Prostate gland (tissue), 2 donors: ENCODE results near the gene TMEM41A. TPM values are rescaled to one million over a fixed set of nuclear protein-coding genes. Genes with fewer than 3 reads are reported as not detected.

Source experiments
- DNase-seq: peaks from one replicate; pipeline ENCODE4 v3.0.0-alpha.2; 2019; ENCODE audit warnings: low spot score
- H3K27ac ChIP-seq, 2 donors: fragments of 200-600 bp; sonication (generic); 2 replicates each; pipeline ENCODE4 v1.5.1; 2017 to 2019
- H3K27me3 ChIP-seq: fragments of 200-600 bp; sonication (generic); replicated peaks from 2 replicates; pipeline ENCODE4 v1.5.1; 2019; ENCODE audit not compliant: insufficient read depth
- H3K36me3 ChIP-seq, 2 donors: fragments of 200-600 bp; sonication (generic); 1 replicate in 1 of 2; 2 replicates in 1 of 2; pipeline versions ENCODE4 v1.5.1 to v1.8.1; 2017 to 2019
- H3K4me1 ChIP-seq: fragments of 200-600 bp; sonication (generic); replicated peaks from 2 replicates; pipeline ENCODE4 v1.5.1; 2019
- H3K4me3 ChIP-seq, 2 donors: fragments of 200-600 bp; sonication (generic); 2 replicates each; pipeline ENCODE4 v1.5.1; 2017 to 2019
- H3K9me3 ChIP-seq: fragments of 200-600 bp; sonication (generic); 2 replicates; pipeline ENCODE4 v1.5.1; 2017
- POLR2A ChIP-seq: fragments of 450-650 bp; IDR thresholded peaks from one replicate; pipeline ENCODE4 v1.6.1; 2016; ENCODE audit warnings: antibody characterized with exemption, mild to moderate bottlenecking
- POLR2AphosphoS5 ChIP-seq: sonication (generic); formaldehyde crosslinking; IDR thresholded peaks from one replicate; pipeline ENCODE4 v1.6.1; 2017; ENCODE audit warnings: antibody characterized with exemption
- WGBS: methylation state at CpG from one replicate; pipeline ENCODE4 v1.1.5; 2018; 5-methylcytosine and 5-hydroxymethylcytosine counted together
- intact Hi-C: fragments of 100-400 bp; cut with DNase I; formaldehyde crosslinking; loops from one replicate; pipeline ENCODE4 v1.14.2; 2022
- total RNA-seq, 2 donors: library from RNA; depleted of rRNA; stranded (reverse); fragments of >200 nt; gene quantifications; one replicate each; pipeline ENCODE4 v1.1.0, GENCODE V29; 2016
- TF ChIP-seq, protein P1 (sequence below), 4 experiments: fragments of 200-600 bp in 2 of 4; fragments of 450-650 bp in 2 of 4; sonication (generic) in 2 of 4; IDR thresholded peaks; 1 replicate in 3 of 4; 2 replicates in 1 of 4; pipeline ENCODE4 v1.5.1; 2016 to 2019; ENCODE audit warnings: antibody characterized with exemption in 4 of 4, mild to moderate bottlenecking in 2 of 4, moderate library complexity in 2 of 4

TMEM41A gene
- 10 to 100 TPM; 16.4 to 24.5 TPM for total RNA-seq

DNA sequence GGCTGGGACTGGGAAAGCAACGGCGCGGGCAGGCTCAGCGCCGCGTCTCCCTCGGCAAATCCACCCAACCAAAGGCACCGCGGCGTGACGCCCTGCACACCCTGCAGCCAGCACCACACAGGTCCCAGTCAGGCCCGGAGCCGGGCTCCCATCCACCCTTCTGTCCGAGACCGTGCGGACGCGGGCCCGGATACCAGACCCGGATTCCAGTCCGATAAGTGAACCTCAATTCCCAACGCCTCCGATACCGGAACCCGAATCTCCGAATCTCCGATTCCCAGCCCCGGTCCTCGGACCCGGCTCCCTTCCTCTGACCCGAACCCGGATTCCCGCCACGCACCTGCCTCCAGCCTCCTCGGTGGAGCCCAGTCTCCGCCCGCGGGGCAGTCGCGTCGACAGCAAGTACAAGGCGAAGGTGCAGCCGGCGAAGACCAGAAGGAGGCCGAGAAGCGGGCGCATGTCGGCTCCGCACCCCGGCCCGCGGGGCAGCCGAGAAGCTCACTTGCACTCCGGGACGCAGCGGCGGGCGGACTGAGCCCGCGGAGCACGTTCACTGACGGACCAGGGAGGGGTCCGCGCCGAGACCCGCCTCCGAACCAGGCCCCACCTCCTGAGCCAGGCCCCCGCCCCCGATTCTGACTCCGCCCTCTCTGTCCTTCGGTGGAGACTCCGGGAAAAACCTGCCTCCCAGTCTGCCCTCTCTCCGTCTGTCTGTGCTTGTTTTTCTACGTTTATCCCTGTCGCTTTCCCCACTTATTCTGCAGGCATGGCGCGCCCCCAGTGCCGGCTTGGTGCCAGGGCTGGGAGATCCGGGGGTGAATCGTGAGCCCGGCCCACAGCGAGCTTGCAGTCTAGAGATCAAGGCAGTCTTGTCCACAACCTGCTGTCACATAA is at the start of gene TMEM41A:
Gene TMEM41A (minus strand): TSS at position 533 of the 894 bp plus-strand sequence. CDS start 74 bp downstream, at position 459.
- Histone ChIP-seq H3K9me3 (no peaks in the 10 kb centered on the region), H3K4me3 (peak within 1 kb of the TSS; percentile 90), H3K4me1 (no peaks in the 10 kb centered on the region), H3K36me3 (peaks cover 0 to 3% of the 10 kb centered on the region in 2 donors), H3K27me3 (no peaks in the 10 kb centered on the region), H3K27ac (peak within 1 kb of the TSS; percentile 86 to 95)
- peak; percentile 96 for TF ChIP-seq POLR2AphosphoS5
- TF ChIP-seq, protein P1, sequence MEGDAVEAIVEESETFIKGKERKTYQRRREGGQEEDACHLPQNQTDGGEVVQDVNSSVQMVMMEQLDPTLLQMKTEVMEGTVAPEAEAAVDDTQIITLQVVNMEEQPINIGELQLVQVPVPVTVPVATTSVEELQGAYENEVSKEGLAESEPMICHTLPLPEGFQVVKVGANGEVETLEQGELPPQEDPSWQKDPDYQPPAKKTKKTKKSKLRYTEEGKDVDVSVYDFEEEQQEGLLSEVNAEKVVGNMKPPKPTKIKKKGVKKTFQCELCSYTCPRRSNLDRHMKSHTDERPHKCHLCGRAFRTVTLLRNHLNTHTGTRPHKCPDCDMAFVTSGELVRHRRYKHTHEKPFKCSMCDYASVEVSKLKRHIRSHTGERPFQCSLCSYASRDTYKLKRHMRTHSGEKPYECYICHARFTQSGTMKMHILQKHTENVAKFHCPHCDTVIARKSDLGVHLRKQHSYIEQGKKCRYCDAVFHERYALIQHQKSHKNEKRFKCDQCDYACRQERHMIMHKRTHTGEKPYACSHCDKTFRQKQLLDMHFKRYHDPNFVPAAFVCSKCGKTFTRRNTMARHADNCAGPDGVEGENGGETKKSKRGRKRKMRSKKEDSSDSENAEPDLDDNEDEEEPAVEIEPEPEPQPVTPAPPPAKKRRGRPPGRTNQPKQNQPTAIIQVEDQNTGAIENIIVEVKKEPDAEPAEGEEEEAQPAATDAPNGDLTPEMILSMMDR (IDR thresholded peaks at IDR 0.05), result peak in 2 of 4 experiments; percentile 10 to 19
- TF ChIP-seq POLR2A, result peak; percentile 92
- intact Hi-C loops, result loop anchor here (10.0 kb wide), 1 partner anchor 214 kb away; no protein-coding TSS in a partner anchor
- under 1% methylated on average over 82 of the region's 82 CpGs for WGBS
- DNase-seq, result peak; percentile 95

DNA sequence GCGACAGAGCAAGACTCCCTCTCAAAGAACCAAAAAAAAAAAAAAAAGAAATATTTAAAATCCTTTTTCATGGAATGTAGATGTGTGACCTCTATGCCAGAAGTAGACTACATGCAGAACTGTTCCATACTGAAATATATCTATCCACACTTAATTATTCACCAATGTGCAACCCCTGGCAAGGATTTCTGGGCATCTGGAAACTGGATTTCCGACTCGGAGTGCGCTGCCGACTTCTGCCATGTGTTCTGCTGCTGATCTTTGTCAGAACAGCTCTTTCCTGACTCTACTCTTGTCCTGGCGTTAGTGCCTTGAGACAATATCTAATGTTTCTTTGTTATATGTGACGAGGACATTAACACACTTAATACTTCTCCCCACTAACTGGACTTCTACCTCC is 41.9 kb upstream of the TMEM41A start:
- Histone ChIP-seq H3K27ac (no peak overlapping the region), H3K36me3 (no peaks in the 10 kb centered on the region), H3K4me1 (no peaks in the 10 kb centered on the region), H3K9me3 (no peaks in the 10 kb centered on the region), H3K27me3 (no peaks in the 10 kb centered on the region), H3K4me3 (no peak overlapping the region)
- TF ChIP-seq POLR2A (no peak), POLR2AphosphoS5 (no peak)
- TF ChIP-seq, protein P1 (IDR thresholded peaks at IDR 0.05), result no peak
- intact Hi-C loops, result no loop called here
- no peak for DNase-seq
- WGBS, result 85% methylated on average over 7 of the region's 7 CpGs

DNA sequence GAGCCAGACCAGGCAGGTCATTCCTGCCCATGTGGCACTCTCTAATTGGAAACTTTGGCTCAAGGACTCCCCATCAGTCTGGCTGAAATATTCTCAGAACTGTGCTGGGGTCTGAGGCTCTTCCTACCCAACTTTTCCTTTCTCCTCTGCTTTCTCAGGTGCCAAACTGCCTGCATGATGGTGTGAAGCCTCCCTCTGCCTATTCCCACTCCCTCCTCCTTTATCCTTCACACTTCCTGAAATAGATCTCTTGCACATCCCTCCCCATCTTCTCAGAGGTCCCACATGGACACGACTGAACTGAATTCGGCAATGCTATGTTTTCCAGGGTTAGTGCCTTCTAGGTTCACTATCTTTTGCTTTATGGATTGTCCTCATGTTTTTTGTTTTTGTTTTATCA is 41.1 kb upstream of the TMEM41A start:
- TF ChIP-seq, protein P1 (IDR thresholded peaks at IDR 0.05), result no peak
- TF ChIP-seq POLR2AphosphoS5 (no peak), POLR2A (no peak)
- intact Hi-C loops, result no loop called here
- no peaks in the 10 kb centered on the region for H3K36me3 ChIP-seq
- no peak overlapping the region for H3K4me3 ChIP-seq
- H3K27me3 ChIP-seq, result no peaks in the 10 kb centered on the region
- H3K4me1 ChIP-seq, result no peaks in the 10 kb centered on the region
- 61% methylated on average over 2 of the region's 2 CpGs for WGBS
- DNase-seq, result no peak
- no peaks in the 10 kb centered on the region for H3K9me3 ChIP-seq
- no peak overlapping the region for H3K27ac ChIP-seq

DNA sequence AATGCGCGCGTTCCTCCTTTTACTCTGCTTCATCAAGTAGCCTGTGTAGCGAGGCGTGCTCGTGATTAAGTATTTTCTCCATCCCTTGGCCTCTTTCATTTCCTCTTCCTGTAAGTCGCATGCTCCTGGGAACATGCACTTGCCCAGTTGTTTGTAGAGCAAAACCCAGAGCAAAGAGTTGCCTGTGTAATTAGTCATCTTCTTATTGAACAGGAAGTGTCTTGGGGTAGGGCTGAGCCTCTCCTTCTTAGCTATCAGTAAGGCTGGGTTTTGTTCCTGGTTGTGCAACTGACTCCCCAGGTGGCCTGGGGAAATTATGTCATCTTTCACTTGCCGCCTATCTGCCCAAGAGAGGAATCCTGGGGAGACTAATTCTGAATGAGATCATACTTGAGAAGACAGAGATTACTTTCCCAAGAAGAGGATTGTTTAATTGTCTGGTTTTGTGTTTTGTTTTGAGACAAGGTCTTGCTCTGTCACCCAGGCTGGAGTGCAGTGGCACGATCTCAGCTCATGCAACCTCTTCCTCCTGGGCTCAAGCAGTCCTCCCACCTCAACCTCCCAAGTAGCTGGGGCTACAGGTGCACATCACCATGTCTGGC is 38.6 kb upstream of the TMEM41A start:
- WGBS, result 45% methylated on average over 9 of the region's 9 CpGs
- Histone ChIP-seq H3K36me3 (no peaks in the 10 kb centered on the region), H3K4me3 (no peak overlapping the region), H3K9me3 (no peaks in the 10 kb centered on the region), H3K27me3 (no peaks in the 10 kb centered on the region), H3K27ac (peak overlapping the region; percentile 66 to 70), H3K4me1 (no peaks in the 10 kb centered on the region)
- DNase-seq, result peak; percentile 67
- TF ChIP-seq POLR2A (no peak), POLR2AphosphoS5 (peak; percentile 90)
- TF ChIP-seq, protein P1 (IDR thresholded peaks at IDR 0.05), result no peak
- intact Hi-C loops, result no loop called here
